Lower leg skin (tissue), 3 donors: ENCODE results near the gene CLCNKB.

Experiments used
- CTCF ChIP-seq, 3 donors: fragments of 450-650 bp; IDR thresholded peaks; one replicate each; pipeline ENCODE4 v1.5.1; 2016; ENCODE audit warnings: antibody characterized with exemption in 3 of 3, mild to moderate bottlenecking in 3 of 3, moderate library complexity in 2 of 3
- POLR2A ChIP-seq, 2 donors: fragments of 450-650 bp; IDR thresholded peaks; one replicate each; pipeline ENCODE4 v1.6.1; 2016 to 2017; ENCODE audit warnings: antibody characterized with exemption in 2 of 2, mild to moderate bottlenecking in 1 of 2, moderate library complexity in 1 of 2

- no peak for TF ChIP-seq CTCF (IDR thresholded peaks at IDR 0.05)
- TF ChIP-seq POLR2A (IDR thresholded peaks at IDR 0.05), result no peak
These were observed 49.4 kb downstream of the CLCNKB start for GRCh38 chr1:16092923-16093511.
